K562 (cell line): ENCODE data around the gene DDX20. TPM values are rescaled to one million over a fixed set of nuclear protein-coding genes. Genes with fewer than 3 reads are reported as not detected.

Experiments
- EHMT2 ChIP-seq: fragments of 450-650 bp; IDR thresholded peaks from 2 replicates; pipeline ENCODE4 v1.6.1; 2018; ENCODE audit warnings: antibody characterized with exemption
- ELF1 ChIP-seq: fragments of 200-800 bp; sonication (Bioruptor generic); IDR thresholded peaks from 2 replicates; pipeline ENCODE4 v1.6.1; 2016; ENCODE audit warnings: missing genetic modification characterization, missing compliant biosample characterization
- FOXA3 ChIP-seq, 2 experiments: fragments of 450-650 bp in 1 of 2; sonication (generic) in 1 of 2; formaldehyde crosslinking; IDR thresholded peaks in 1 of 2; conservative IDR thresholded peaks in 1 of 2; 2 replicates each; pipeline versions ENCODE4 v1.4.0 to v1.8.0; 2020 to 2022; ENCODE audit warnings: mild to moderate bottlenecking in 2 of 2, missing genetic modification reagents in 1 of 2
- MBD2 ChIP-seq: sonication (generic); IDR thresholded peaks from 2 replicates; pipeline ENCODE4 v1.6.1; 2016; ENCODE audit warnings: low read depth, borderline replicate concordance
- MCM5 ChIP-seq: fragments of 450-650 bp; IDR thresholded peaks from 2 replicates; pipeline ENCODE4 v1.6.1; 2016; ENCODE audit warnings: low read depth
- NCOA4 ChIP-seq: fragments of 450-650 bp; IDR thresholded peaks from 2 replicates; pipeline ENCODE4 v1.6.1; 2018; ENCODE audit warnings: mild to moderate bottlenecking; ENCODE audit not compliant: partially characterized antibody
- POLR3G ChIP-seq: IDR thresholded peaks from 2 replicates; pipeline ENCODE4 v1.6.1; 2011; ENCODE audit not compliant: insufficient read length, insufficient replicate concordance; ENCODE audit errors: extremely low read depth
- PRPF4 ChIP-seq: fragments of 200-400 bp; formaldehyde crosslinking; IDR thresholded peaks from one replicate; pipeline ENCODE4 v1.6.1; 2017; ENCODE audit warnings: low read length, low read depth, mild to moderate bottlenecking; ENCODE audit not compliant: insufficient read depth, poor library complexity, severe bottlenecking
- TEAD1 ChIP-seq, 2 experiments: fragments of 450-650 bp in 1 of 2; sonication (generic) in 1 of 2; formaldehyde crosslinking; IDR thresholded peaks; 2 replicates each; pipeline versions ENCODE4 v1.4.0 to v1.8.0; 2020 to 2022; ENCODE audit warnings: mild to moderate bottlenecking in 2 of 2, missing genetic modification reagents in 1 of 2
- TGIF2 ChIP-seq: sonication (generic); formaldehyde crosslinking; IDR thresholded peaks from 2 replicates; pipeline ENCODE4 v1.8.1; 2022; ENCODE audit warnings: mild to moderate bottlenecking, missing genetic modification reagents, moderate library complexity
- THRAP3 ChIP-seq: fragments of 450-650 bp; IDR thresholded peaks from 2 replicates; pipeline ENCODE4 v1.6.1; 2016; ENCODE audit warnings: mild to moderate bottlenecking, inconsistent platforms, borderline replicate concordance
- TOE1 ChIP-seq, 2 experiments: fragments of 450-650 bp in 1 of 2; sonication (generic) in 1 of 2; formaldehyde crosslinking in 1 of 2; IDR thresholded peaks; 2 replicates each; pipeline versions ENCODE4 v1.7.1 to v1.8.0; 2016 to 2022; ENCODE audit warnings: borderline replicate concordance in 2 of 2, mild to moderate bottlenecking in 2 of 2, antibody characterized with exemption in 1 of 2, inconsistent platforms in 1 of 2, low read depth in 1 of 2, missing genetic modification reagents in 1 of 2, moderate library complexity in 1 of 2
- ZBTB8A ChIP-seq: fragments of 450-650 bp; IDR thresholded peaks from 2 replicates; pipeline ENCODE4 v1.6.1; 2018; ENCODE audit warnings: mild to moderate bottlenecking, moderate library complexity; ENCODE audit not compliant: partially characterized antibody
- ZEB2 ChIP-seq: fragments of 450-650 bp; IDR thresholded peaks from 2 replicates; pipeline ENCODE4 v1.6.1; 2016
- ZNF324 ChIP-seq: fragments of 250-450 bp; sonication (Bioruptor Pico); IDR thresholded peaks from 2 replicates; pipeline ENCODE4 v1.4.0; 2020; ENCODE audit warnings: mild to moderate bottlenecking
- ZNF57 ChIP-seq: fragments of 450-650 bp; formaldehyde crosslinking; IDR thresholded peaks from 2 replicates; pipeline ENCODE4 v1.4.0; 2020; ENCODE audit warnings: mild to moderate bottlenecking, moderate library complexity
- ZNF778 ChIP-seq: fragments of 450-650 bp; formaldehyde crosslinking; IDR thresholded peaks from 2 replicates; pipeline ENCODE4 v1.4.0; 2020; ENCODE audit warnings: mild to moderate bottlenecking, moderate library complexity
- polyA plus RNA-seq, 8 experiments: library from polyadenylated mRNA; depleted of rRNA in 4 of 8; stranded (reverse) in 5 of 8; unstranded in 3 of 8; fragments of >200 nt; fragmentation: Nextera tagmentation in 2 of 8; fragmentation: Illumina TruSeq in 1 of 8; extraction: Ambion mirVana in 2 of 8; extraction: Trizol in 1 of 8; gene quantifications; 2 replicates each; pipeline versions ENCODE4 v1.2.1 to v1.2.3, GENCODE V29; 2011 to 2014; ENCODE audit warnings: inconsistent platforms in 1 of 8, missing spikeins in 1 of 8
- total RNA-seq, 7 experiments: library from RNA; depleted of rRNA in 6 of 7; stranded (reverse); fragments of >200 nt in 6 of 7; fragmentation: Illumina TruSeq in 2 of 7; extraction: Trizol in 2 of 7; gene quantifications; 2 replicates each; pipeline versions ENCODE4 v1.2.1 to v1.2.3, GENCODE V29; 2011 to 2021; ENCODE audit warnings: low replicate concordance in 1 of 7
- TF ChIP-seq, protein P1 (sequence below): sonication (generic); formaldehyde crosslinking; IDR thresholded peaks from 2 replicates; pipeline ENCODE4 v1.8.1; 2023; ENCODE audit warnings: mild to moderate bottlenecking, missing genetic modification reagents
- TF ChIP-seq, protein P2 (sequence below): fragments of 250-450 bp; sonication (Bioruptor Pico); IDR thresholded peaks from 2 replicates; pipeline ENCODE4 v1.8.0; 2021; ENCODE audit warnings: mild to moderate bottlenecking, moderate library complexity
- TF ChIP-seq, protein P3 (sequence below): fragments of 450-650 bp; IDR thresholded peaks from 2 replicates; pipeline ENCODE4 v1.6.1; 2016; ENCODE audit warnings: antibody characterized with exemption
- TF ChIP-seq, protein P4 (sequence below): sonication (generic); formaldehyde crosslinking; IDR thresholded peaks from 2 replicates; pipeline ENCODE4 v1.9.0; 2022; ENCODE audit warnings: mild to moderate bottlenecking, missing genetic modification reagents

Gene DDX20
- total and polyA plus RNA-seq, 9 of the 15 experiments (the other 6 are each of a cell fraction or from before 2014, with no cell fraction given), result 8.3 to 33.4 (median 24.5) TPM

GRCh38 chr1:111755331-111756123 lies at the start of gene DDX20 (continued):
- TF ChIP-seq, protein P1, sequence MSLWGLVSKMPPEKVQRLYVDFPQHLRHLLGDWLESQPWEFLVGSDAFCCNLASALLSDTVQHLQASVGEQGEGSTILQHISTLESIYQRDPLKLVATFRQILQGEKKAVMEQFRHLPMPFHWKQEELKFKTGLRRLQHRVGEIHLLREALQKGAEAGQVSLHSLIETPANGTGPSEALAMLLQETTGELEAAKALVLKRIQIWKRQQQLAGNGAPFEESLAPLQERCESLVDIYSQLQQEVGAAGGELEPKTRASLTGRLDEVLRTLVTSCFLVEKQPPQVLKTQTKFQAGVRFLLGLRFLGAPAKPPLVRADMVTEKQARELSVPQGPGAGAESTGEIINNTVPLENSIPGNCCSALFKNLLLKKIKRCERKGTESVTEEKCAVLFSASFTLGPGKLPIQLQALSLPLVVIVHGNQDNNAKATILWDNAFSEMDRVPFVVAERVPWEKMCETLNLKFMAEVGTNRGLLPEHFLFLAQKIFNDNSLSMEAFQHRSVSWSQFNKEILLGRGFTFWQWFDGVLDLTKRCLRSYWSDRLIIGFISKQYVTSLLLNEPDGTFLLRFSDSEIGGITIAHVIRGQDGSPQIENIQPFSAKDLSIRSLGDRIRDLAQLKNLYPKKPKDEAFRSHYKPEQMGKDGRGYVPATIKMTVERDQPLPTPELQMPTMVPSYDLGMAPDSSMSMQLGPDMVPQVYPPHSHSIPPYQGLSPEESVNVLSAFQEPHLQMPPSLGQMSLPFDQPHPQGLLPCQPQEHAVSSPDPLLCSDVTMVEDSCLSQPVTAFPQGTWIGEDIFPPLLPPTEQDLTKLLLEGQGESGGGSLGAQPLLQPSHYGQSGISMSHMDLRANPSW (CRISPR knock-in tag), result no peak
- TF ChIP-seq, protein P2, sequence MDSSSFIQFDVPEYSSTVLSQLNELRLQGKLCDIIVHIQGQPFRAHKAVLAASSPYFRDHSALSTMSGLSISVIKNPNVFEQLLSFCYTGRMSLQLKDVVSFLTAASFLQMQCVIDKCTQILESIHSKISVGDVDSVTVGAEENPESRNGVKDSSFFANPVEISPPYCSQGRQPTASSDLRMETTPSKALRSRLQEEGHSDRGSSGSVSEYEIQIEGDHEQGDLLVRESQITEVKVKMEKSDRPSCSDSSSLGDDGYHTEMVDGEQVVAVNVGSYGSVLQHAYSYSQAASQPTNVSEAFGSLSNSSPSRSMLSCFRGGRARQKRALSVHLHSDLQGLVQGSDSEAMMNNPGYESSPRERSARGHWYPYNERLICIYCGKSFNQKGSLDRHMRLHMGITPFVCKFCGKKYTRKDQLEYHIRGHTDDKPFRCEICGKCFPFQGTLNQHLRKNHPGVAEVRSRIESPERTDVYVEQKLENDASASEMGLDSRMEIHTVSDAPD (CRISPR knock-in tag), result no peak
- peak; percentile 49; the same call in 1 of the 2 replicates for TF ChIP-seq TGIF2
- TF ChIP-seq NCOA4, result no peak
- TF ChIP-seq TOE1 (IDR thresholded peaks at IDR 0.05; ENCODE audit: borderline replicate concordance), result peak; percentile 78; the same call in 1 of the 2 replicates
- no peak for TF ChIP-seq TOE1 (CRISPR knock-in tag; IDR thresholded peaks at IDR 0.05; ENCODE audit: borderline replicate concordance, low read depth)
- no peak for TF ChIP-seq FOXA3 (CRISPR knock-in tag; conservative IDR thresholded peaks at IDR 0.05 in 1 of 2, IDR thresholded peaks at IDR 0.05 in 1 of 2)
- TF ChIP-seq ZNF57 (CRISPR knock-in tag), result 0 out of 2 replicates have a peak, but pooled peaks have one; percentile 61
- no peak for TF ChIP-seq POLR3G
- TF ChIP-seq, protein P3, sequence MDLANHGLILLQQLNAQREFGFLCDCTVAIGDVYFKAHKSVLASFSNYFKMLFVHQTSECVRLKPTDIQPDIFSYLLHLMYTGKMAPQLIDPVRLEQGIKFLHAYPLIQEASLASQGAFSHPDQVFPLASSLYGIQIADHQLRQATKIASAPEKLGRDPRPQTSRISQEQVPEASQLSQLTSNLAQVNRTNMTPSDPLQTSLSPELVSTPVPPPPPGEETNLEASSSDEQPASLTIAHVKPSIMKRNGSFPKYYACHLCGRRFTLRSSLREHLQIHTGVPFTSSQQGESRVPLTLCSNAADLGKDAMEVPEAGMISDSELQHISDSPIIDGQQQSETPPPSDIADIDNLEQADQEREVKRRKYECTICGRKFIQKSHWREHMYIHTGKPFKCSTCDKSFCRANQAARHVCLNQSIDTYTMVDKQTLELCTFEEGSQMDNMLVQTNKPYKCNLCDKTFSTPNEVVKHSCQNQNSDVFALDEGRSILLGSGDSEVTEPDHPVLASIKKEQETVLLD, result peak; percentile 53
- TF ChIP-seq EHMT2, result no peak; the same call in 1 of the 2 replicates
- peak; percentile 61 for TF ChIP-seq MBD2
- TF ChIP-seq ZEB2, result peak; percentile 5; the same call in 1 of the 2 replicates
- TF ChIP-seq, protein P4, sequence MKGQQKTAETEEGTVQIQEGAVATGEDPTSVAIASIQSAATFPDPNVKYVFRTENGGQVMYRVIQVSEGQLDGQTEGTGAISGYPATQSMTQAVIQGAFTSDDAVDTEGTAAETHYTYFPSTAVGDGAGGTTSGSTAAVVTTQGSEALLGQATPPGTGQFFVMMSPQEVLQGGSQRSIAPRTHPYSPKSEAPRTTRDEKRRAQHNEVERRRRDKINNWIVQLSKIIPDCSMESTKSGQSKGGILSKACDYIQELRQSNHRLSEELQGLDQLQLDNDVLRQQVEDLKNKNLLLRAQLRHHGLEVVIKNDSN (CRISPR knock-in tag), result peak; percentile 56
- no peak for TF ChIP-seq ZNF778 (CRISPR knock-in tag)
- TF ChIP-seq THRAP3, result no peak
- TF ChIP-seq ZBTB8A, result no peak
- TF ChIP-seq TEAD1 (CRISPR knock-in tag; IDR thresholded peaks at IDR 0.05), result peak in 1 of 2 experiments; percentile 34; a peak in 2 of 4 replicates
- TF ChIP-seq ELF1, result peak; percentile 71
- no peak for TF ChIP-seq MCM5
- TF ChIP-seq ZNF324 (CRISPR knock-in tag), result no peak
- TF ChIP-seq PRPF4, result no peak
